K562 (cell line): ENCODE data around the gene APBA2. TPM values are rescaled to one million over a fixed set of nuclear protein-coding genes. Genes with fewer than 3 reads are reported as not detected.

Experiments used
- BRCA1 ChIP-seq, 2 experiments: fragments of 450-650 bp in 1 of 2; sonication (generic) in 1 of 2; formaldehyde crosslinking in 1 of 2; IDR thresholded peaks; 2 replicates each; pipeline versions ENCODE4 v1.5.0 to v1.6.1; 2017 to 2020; ENCODE audit warnings: mild to moderate bottlenecking in 1 of 2, missing genetic modification reagents in 1 of 2
- LEF1 ChIP-seq: fragments of 450-650 bp; IDR thresholded peaks from 2 replicates; pipeline ENCODE4 v1.6.1; 2016; ENCODE audit warnings: mild to moderate bottlenecking
- MAFK ChIP-seq: IDR thresholded peaks from 2 replicates; pipeline ENCODE4 v1.6.1; 2011; ENCODE audit warnings: low read length, improper control_type of control experiment
- MTA2 ChIP-seq: fragments of 450-650 bp; IDR thresholded peaks from 2 replicates; pipeline ENCODE4 v1.6.1; 2016; ENCODE audit warnings: low read depth
- NFE2 ChIP-seq: IDR thresholded peaks from 2 replicates; pipeline ENCODE4 v1.6.1; 2014; ENCODE audit warnings: antibody characterized with exemption, low read depth
- NRF1 ChIP-seq, 2 experiments: fragments of 450-650 bp; IDR thresholded peaks in 1 of 2; conservative IDR thresholded peaks in 1 of 2; 2 replicates each; pipeline ENCODE4 v1.6.1; 2014; ENCODE audit warnings: mild to moderate bottlenecking in 2 of 2
- SMARCA4 ChIP-seq: fragments of 450-650 bp; IDR thresholded peaks from 2 replicates; pipeline ENCODE4 v1.6.1; 2016
- XRCC4 ChIP-seq: IDR thresholded peaks from one replicate; pipeline ENCODE4 v1.6.1; 2011; ENCODE audit not compliant: insufficient read depth, insufficient read length; ENCODE audit errors: extremely low read depth
- polyA plus RNA-seq, 8 experiments: library from polyadenylated mRNA; depleted of rRNA in 4 of 8; stranded (reverse) in 5 of 8; unstranded in 3 of 8; fragments of >200 nt; fragmentation: Nextera tagmentation in 2 of 8; fragmentation: Illumina TruSeq in 1 of 8; extraction: Ambion mirVana in 2 of 8; extraction: Trizol in 1 of 8; gene quantifications; 2 replicates each; pipeline versions ENCODE4 v1.2.1 to v1.2.3, GENCODE V29; 2011 to 2014; ENCODE audit warnings: inconsistent platforms in 1 of 8, missing spikeins in 1 of 8
- total RNA-seq, 7 experiments: library from RNA; depleted of rRNA in 6 of 7; stranded (reverse); fragments of >200 nt in 6 of 7; fragmentation: Illumina TruSeq in 2 of 7; extraction: Trizol in 2 of 7; gene quantifications; 2 replicates each; pipeline versions ENCODE4 v1.2.1 to v1.2.3, GENCODE V29; 2011 to 2021; ENCODE audit warnings: low replicate concordance in 1 of 7
- TF ChIP-seq, protein P1 (sequence below): fragments of 450-650 bp; IDR thresholded peaks from 2 replicates; pipeline ENCODE4 v1.6.1; 2017; ENCODE audit warnings: antibody characterized with exemption, mild to moderate bottlenecking
- TF ChIP-seq, protein P2 (sequence below): fragments of 450-650 bp; IDR thresholded peaks from 2 replicates; pipeline ENCODE4 v1.6.1; 2016; ENCODE audit warnings: low read depth
- TF ChIP-seq, protein P3 (sequence below): fragments of 450-650 bp; IDR thresholded peaks from 2 replicates; pipeline ENCODE4 v1.6.1; 2017; ENCODE audit warnings: antibody characterized with exemption
- TF ChIP-seq, protein P4 (sequence below): sonication (generic); formaldehyde crosslinking; IDR thresholded peaks from 2 replicates; pipeline ENCODE4 v1.8.0; 2022; ENCODE audit warnings: missing genetic modification reagents, mild to moderate bottlenecking, borderline replicate concordance

The APBA2 gene
- total and polyA plus RNA-seq, 9 of the 15 experiments (the other 6 are each of a cell fraction or from before 2014, with no cell fraction given) = 0.24 to 40.9 (median 25.2) TPM

DNA sequence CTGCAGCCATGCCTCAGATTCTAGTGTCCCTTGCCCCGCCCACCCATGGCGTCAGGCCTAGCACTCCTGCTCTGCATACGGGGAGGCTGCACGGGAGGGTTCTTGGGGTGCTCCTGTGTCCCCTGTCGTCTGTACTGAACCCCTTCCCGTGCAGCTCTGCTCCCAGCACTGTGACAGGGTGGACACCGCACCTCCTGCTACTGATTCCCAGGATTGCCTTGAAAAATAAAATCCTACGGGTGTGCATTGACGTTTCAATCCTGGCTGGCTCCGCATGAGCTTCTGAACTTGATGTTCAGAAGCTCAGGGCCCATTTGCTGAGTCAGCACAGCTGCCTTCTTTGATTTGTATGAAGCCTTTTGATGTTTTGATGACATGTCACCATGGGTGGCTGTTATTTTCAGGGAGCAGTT lies 176.4 kb downstream of the APBA2 start (continued):
- TF ChIP-seq, protein P1, sequence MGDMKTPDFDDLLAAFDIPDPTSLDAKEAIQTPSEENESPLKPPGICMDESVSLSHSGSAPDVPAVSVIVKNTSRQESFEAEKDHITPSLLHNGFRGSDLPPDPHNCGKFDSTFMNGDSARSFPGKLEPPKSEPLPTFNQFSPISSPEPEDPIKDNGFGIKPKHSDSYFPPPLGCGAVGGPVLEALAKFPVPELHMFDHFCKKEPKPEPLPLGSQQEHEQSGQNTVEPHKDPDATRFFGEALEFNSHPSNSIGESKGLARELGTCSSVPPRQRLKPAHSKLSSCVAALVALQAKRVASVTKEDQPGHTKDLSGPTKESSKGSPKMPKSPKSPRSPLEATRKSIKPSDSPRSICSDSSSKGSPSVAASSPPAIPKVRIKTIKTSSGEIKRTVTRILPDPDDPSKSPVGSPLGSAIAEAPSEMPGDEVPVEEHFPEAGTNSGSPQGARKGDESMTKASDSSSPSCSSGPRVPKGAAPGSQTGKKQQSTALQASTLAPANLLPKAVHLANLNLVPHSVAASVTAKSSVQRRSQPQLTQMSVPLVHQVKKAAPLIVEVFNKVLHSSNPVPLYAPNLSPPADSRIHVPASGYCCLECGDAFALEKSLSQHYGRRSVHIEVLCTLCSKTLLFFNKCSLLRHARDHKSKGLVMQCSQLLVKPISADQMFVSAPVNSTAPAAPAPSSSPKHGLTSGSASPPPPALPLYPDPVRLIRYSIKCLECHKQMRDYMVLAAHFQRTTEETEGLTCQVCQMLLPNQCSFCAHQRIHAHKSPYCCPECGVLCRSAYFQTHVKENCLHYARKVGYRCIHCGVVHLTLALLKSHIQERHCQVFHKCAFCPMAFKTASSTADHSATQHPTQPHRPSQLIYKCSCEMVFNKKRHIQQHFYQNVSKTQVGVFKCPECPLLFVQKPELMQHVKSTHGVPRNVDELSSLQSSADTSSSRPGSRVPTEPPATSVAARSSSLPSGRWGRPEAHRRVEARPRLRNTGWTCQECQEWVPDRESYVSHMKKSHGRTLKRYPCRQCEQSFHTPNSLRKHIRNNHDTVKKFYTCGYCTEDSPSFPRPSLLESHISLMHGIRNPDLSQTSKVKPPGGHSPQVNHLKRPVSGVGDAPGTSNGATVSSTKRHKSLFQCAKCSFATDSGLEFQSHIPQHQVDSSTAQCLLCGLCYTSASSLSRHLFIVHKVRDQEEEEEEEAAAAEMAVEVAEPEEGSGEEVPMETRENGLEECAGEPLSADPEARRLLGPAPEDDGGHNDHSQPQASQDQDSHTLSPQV = no peak
- TF ChIP-seq, protein P2, sequence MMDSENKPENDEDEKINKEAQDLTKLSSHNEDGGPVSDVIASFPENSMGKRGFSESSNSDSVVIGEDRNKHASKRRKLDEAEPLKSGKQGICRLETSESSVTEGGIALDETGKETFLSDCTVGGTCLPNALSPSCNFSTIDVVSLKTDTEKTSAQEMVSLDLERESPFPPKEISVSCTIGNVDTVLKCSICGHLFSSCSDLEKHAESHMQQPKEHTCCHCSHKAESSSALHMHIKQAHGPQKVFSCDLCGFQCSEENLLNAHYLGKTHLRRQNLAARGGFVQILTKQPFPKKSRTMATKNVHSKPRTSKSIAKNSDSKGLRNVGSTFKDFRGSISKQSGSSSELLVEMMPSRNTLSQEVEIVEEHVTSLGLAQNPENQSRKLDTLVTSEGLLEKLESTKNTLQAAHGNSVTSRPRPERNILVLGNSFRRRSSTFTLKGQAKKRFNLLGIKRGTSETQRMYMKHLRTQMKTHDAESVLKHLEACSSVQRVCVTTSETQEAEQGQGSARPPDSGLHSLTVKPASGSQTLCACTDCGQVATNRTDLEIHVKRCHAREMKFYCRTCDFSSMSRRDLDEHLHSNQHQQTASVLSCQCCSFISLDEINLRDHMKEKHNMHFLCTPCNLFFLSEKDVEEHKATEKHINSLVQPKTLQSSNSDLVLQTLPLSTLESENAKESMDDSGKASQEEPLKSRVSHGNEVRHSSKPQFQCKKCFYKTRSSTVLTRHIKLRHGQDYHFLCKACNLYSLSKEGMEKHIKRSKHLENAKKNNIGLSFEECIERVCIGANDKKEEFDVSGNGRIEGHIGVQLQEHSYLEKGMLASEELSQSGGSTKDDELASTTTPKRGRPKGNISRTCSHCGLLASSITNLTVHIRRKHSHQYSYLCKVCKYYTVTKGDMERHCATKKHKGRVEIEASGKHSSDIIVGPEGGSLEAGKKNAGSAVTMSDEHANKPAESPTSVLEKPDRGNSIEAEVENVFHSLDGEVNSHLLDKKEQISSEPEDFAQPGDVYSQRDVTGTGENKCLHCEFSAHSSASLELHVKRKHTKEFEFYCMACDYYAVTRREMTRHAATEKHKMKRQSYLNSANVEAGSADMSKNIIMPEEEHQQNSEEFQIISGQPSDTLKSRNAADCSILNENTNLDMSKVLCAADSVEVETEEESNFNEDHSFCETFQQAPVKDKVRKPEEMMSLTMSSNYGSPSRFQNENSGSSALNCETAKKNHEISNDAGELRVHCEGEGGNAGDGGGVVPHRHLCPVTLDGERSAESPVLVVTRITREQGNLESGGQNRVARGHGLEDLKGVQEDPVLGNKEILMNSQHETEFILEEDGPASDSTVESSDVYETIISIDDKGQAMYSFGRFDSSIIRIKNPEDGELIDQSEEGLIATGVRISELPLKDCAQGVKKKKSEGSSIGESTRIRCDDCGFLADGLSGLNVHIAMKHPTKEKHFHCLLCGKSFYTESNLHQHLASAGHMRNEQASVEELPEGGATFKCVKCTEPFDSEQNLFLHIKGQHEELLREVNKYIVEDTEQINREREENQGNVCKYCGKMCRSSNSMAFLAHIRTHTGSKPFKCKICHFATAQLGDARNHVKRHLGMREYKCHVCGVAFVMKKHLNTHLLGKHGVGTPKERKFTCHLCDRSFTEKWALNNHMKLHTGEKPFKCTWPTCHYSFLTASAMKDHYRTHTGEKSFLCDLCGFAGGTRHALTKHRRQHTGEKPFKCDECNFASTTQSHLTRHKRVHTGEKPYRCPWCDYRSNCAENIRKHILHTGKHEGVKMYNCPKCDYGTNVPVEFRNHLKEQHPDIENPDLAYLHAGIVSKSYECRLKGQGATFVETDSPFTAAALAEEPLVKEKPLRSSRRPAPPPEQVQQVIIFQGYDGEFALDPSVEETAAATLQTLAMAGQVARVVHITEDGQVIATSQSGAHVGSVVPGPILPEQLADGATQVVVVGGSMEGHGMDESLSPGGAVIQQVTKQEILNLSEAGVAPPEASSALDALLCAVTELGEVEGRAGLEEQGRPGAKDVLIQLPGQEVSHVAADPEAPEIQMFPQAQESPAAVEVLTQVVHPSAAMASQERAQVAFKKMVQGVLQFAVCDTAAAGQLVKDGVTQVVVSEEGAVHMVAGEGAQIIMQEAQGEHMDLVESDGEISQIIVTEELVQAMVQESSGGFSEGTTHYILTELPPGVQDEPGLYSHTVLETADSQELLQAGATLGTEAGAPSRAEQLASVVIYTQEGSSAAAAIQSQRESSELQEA = no peak
- peak; percentile 99 for TF ChIP-seq MAFK
- peak; percentile 47; the same call in 1 of the 2 replicates for TF ChIP-seq LEF1
- TF ChIP-seq NFE2 = peak; percentile 52
- TF ChIP-seq NRF1 (conservative IDR thresholded peaks at IDR 0.05 in 1 of 2, IDR thresholded peaks at IDR 0.05 in 1 of 2) = no peak
- no peak for TF ChIP-seq MTA2
- no peak for TF ChIP-seq BRCA1 (IDR thresholded peaks at IDR 0.05)
- TF ChIP-seq BRCA1 (CRISPR knock-in tag; IDR thresholded peaks at IDR 0.05) = no peak
- TF ChIP-seq, protein P3, sequence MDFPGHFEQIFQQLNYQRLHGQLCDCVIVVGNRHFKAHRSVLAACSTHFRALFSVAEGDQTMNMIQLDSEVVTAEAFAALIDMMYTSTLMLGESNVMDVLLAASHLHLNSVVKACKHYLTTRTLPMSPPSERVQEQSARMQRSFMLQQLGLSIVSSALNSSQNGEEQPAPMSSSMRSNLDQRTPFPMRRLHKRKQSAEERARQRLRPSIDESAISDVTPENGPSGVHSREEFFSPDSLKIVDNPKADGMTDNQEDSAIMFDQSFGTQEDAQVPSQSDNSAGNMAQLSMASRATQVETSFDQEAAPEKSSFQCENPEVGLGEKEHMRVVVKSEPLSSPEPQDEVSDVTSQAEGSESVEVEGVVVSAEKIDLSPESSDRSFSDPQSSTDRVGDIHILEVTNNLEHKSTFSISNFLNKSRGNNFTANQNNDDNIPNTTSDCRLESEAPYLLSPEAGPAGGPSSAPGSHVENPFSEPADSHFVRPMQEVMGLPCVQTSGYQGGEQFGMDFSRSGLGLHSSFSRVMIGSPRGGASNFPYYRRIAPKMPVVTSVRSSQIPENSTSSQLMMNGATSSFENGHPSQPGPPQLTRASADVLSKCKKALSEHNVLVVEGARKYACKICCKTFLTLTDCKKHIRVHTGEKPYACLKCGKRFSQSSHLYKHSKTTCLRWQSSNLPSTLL = no peak
- TF ChIP-seq, protein P4, sequence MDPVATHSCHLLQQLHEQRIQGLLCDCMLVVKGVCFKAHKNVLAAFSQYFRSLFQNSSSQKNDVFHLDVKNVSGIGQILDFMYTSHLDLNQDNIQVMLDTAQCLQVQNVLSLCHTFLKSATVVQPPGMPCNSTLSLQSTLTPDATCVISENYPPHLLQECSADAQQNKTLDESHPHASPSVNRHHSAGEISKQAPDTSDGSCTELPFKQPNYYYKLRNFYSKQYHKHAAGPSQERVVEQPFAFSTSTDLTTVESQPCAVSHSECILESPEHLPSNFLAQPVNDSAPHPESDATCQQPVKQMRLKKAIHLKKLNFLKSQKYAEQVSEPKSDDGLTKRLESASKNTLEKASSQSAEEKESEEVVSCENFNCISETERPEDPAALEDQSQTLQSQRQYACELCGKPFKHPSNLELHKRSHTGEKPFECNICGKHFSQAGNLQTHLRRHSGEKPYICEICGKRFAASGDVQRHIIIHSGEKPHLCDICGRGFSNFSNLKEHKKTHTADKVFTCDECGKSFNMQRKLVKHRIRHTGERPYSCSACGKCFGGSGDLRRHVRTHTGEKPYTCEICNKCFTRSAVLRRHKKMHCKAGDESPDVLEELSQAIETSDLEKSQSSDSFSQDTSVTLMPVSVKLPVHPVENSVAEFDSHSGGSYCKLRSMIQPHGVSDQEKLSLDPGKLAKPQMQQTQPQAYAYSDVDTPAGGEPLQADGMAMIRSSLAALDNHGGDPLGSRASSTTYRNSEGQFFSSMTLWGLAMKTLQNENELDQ (CRISPR knock-in tag) = no peak
- TF ChIP-seq XRCC4 = no peak
- no peak for TF ChIP-seq SMARCA4
